Measurements from ENCODE around the gene SHB.

Gene SHB

DNA sequence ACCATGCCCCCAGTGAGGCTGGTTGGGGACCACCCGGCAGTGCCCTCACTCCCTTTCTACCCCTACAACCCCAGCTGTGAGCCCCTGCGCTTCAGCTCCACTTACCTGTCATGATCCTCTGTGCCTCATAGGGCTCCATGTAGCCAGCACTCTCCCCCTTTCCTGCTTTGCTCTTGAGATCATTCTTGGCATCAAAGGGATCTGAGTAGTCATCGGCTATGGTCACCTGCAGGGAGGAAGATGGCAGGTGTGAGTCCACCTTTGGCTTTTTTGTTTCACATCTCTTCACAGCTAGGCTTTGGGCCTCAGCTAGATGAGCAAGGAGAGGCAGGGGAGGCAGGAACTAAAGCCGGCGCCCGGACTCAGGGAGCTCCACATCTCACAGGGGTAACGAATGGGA lies 53.1 kb downstream of the SHB start:
- H3K79me2 ChIP-seq (ENCODE audit: insufficient read depth, low read length): no peaks in the 10 kb centered on the region
- no peak overlapping the region for H3K9ac ChIP-seq (ENCODE audit: low read length)
- H3K27me3 ChIP-seq (ENCODE audit: insufficient read depth, low read length): no peaks in the 10 kb centered on the region
- no peaks in the 10 kb centered on the region for H3K4me1 ChIP-seq (ENCODE audit: insufficient read depth, low read length, severe bottlenecking)
- no peaks in the 10 kb centered on the region for H3K36me3 ChIP-seq (ENCODE audit: insufficient read depth, low read length)
- no peaks in the 10 kb centered on the region for H3F3A ChIP-seq (ENCODE audit: insufficient read depth, low read length)
- no peak for TF ChIP-seq EZH2 (IDR thresholded peaks at IDR 0.05; ENCODE audit: borderline replicate concordance, low read length)
- TF ChIP-seq, protein P1, sequence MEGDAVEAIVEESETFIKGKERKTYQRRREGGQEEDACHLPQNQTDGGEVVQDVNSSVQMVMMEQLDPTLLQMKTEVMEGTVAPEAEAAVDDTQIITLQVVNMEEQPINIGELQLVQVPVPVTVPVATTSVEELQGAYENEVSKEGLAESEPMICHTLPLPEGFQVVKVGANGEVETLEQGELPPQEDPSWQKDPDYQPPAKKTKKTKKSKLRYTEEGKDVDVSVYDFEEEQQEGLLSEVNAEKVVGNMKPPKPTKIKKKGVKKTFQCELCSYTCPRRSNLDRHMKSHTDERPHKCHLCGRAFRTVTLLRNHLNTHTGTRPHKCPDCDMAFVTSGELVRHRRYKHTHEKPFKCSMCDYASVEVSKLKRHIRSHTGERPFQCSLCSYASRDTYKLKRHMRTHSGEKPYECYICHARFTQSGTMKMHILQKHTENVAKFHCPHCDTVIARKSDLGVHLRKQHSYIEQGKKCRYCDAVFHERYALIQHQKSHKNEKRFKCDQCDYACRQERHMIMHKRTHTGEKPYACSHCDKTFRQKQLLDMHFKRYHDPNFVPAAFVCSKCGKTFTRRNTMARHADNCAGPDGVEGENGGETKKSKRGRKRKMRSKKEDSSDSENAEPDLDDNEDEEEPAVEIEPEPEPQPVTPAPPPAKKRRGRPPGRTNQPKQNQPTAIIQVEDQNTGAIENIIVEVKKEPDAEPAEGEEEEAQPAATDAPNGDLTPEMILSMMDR (IDR thresholded peaks at IDR 0.05; ENCODE audit: low read length): no peak
- no peaks in the 10 kb centered on the region for H3K9me2 ChIP-seq (ENCODE audit: low read depth, low read length)
- H3K4me2 ChIP-seq (ENCODE audit: low read length): no peak overlapping the region
- H4K20me1 ChIP-seq (ENCODE audit: insufficient read depth, low read length): no peaks in the 10 kb centered on the region
- H3K4me3 ChIP-seq (ENCODE audit: low read depth, low read length, poor library complexity, severe bottlenecking): no peak overlapping the region
- H3K9me3 ChIP-seq (ENCODE audit: low read length): no peaks in the 10 kb centered on the region
- no peak overlapping the region for H2AFZ ChIP-seq (ENCODE audit: low read length)
- no peak overlapping the region for H3K27ac ChIP-seq (ENCODE audit: low read depth, low read length, poor library complexity, severe bottlenecking)

DNA sequence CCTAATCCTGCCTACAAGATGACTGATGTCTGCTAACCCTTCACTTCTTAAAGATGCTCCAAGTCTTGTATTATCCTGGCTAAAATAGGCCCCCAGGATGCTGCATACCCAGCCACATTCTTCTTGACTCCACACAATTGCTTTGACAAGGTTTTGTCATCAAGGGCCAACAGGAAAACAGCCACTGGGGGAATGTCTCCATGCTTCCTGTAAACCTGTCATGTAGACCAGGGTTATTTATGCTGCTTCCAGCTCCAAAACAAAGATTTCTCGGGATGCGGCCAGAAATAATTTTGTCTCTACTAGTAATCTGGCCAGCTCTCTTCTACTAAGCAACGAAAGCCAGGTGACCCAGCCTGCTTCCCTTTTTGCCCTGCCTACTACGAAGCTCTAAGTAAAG lies 53.8 kb downstream of the SHB start:
- no peaks in the 10 kb centered on the region for H3K9me2 ChIP-seq (ENCODE audit: low read depth, low read length)
- no peaks in the 10 kb centered on the region for H3K4me1 ChIP-seq (ENCODE audit: insufficient read depth, low read length, severe bottlenecking)
- H3K9me3 ChIP-seq (ENCODE audit: low read length): no peaks in the 10 kb centered on the region
- no peak overlapping the region for H2AFZ ChIP-seq (ENCODE audit: low read length)
- H3K79me2 ChIP-seq (ENCODE audit: insufficient read depth, low read length): no peaks in the 10 kb centered on the region
- no peaks in the 10 kb centered on the region for H3F3A ChIP-seq (ENCODE audit: insufficient read depth, low read length)
- no peaks in the 10 kb centered on the region for H4K20me1 ChIP-seq (ENCODE audit: insufficient read depth, low read length)
- no peak overlapping the region for H3K27ac ChIP-seq (ENCODE audit: low read depth, low read length, poor library complexity, severe bottlenecking)
- no peak overlapping the region for H3K4me3 ChIP-seq (ENCODE audit: low read depth, low read length, poor library complexity, severe bottlenecking)
- no peak for TF ChIP-seq EZH2 (IDR thresholded peaks at IDR 0.05; ENCODE audit: borderline replicate concordance, low read length)
- TF ChIP-seq, protein P1 (IDR thresholded peaks at IDR 0.05; ENCODE audit: low read length): no peak
- no peak overlapping the region for H3K4me2 ChIP-seq (ENCODE audit: low read length)
- H3K9ac ChIP-seq (ENCODE audit: low read length): no peak overlapping the region
- H3K27me3 ChIP-seq (ENCODE audit: insufficient read depth, low read length): no peaks in the 10 kb centered on the region
- H3K36me3 ChIP-seq (ENCODE audit: insufficient read depth, low read length): no peaks in the 10 kb centered on the region

DNA sequence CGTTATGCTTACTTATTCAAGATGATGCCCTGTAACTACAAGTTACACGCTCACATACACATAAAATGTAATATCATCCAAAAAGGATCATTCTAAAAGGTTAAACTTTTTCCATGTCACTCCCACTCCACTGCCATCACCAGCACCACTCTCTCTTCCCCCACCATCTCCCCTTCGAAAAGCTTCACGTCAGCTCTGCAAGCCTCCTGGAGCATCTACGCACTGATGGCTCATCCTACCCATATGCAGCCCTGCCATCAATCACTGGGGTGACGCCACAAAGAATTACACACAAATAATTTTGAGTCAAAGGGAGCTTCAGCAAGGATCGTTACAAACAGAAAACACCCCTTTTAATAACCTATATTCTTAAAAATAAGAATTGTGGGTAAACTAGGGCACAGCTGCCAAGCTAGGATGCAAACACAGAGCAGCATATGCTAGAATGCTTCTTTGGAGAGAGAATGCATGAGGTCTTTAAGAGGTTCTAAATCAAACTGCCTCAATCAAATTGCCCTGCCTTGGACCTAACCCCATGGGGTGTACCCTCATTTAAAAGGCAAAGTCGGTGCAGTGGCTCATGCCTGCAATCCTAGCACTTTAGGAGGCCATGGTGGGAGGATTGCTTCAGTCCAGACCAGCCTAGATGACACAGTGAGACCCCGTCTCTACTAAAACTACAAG lies 56.1 kb downstream of the SHB start:
- Histone ChIP-seq H3K4me1 (ENCODE audit: insufficient read depth, low read length, severe bottlenecking) (peaks cover 6% of the 10 kb centered on the region), H3K27me3 (ENCODE audit: insufficient read depth, low read length) (no peaks in the 10 kb centered on the region), H3K4me3 (ENCODE audit: low read depth, low read length, poor library complexity, severe bottlenecking) (no peak overlapping the region), H3K27ac (ENCODE audit: low read depth, low read length, poor library complexity, severe bottlenecking) (no peak overlapping the region), H3K9me3 (ENCODE audit: low read length) (no peaks in the 10 kb centered on the region), H3K79me2 (ENCODE audit: insufficient read depth, low read length) (no peaks in the 10 kb centered on the region), H3K36me3 (ENCODE audit: insufficient read depth, low read length) (no peaks in the 10 kb centered on the region), H3K4me2 (ENCODE audit: low read length) (no peak overlapping the region), H3K9ac (ENCODE audit: low read length) (no peak overlapping the region), H4K20me1 (ENCODE audit: insufficient read depth, low read length) (no peaks in the 10 kb centered on the region), H3F3A (ENCODE audit: insufficient read depth, low read length) (no peaks in the 10 kb centered on the region), H3K9me2 (ENCODE audit: low read depth, low read length) (no peaks in the 10 kb centered on the region), H2AFZ (ENCODE audit: low read length) (no peak overlapping the region)
- TF ChIP-seq, protein P1 (IDR thresholded peaks at IDR 0.05; ENCODE audit: low read length): no peak
- no peak for TF ChIP-seq EZH2 (IDR thresholded peaks at IDR 0.05; ENCODE audit: borderline replicate concordance, low read length)

Data from OCI-LY1 (cell line).